GM19438 (cell line): Measurements from ENCODE around the gene PANK2.
"Not testable (repeated sequence)": the region's sequence is repeated elsewhere in the genome, so short reads cannot be mapped to it uniquely, and the experiment has no call there.

ENCODE experiments used
- ATAC-seq: cut with Tn5 transposase; IDR thresholded peaks from one replicate; pipeline ENCODE4 v1.9.1; 2021; ENCODE audit warnings: low read depth; ENCODE audit not compliant: unreplicated experiment

PANK2 gene

DNA sequence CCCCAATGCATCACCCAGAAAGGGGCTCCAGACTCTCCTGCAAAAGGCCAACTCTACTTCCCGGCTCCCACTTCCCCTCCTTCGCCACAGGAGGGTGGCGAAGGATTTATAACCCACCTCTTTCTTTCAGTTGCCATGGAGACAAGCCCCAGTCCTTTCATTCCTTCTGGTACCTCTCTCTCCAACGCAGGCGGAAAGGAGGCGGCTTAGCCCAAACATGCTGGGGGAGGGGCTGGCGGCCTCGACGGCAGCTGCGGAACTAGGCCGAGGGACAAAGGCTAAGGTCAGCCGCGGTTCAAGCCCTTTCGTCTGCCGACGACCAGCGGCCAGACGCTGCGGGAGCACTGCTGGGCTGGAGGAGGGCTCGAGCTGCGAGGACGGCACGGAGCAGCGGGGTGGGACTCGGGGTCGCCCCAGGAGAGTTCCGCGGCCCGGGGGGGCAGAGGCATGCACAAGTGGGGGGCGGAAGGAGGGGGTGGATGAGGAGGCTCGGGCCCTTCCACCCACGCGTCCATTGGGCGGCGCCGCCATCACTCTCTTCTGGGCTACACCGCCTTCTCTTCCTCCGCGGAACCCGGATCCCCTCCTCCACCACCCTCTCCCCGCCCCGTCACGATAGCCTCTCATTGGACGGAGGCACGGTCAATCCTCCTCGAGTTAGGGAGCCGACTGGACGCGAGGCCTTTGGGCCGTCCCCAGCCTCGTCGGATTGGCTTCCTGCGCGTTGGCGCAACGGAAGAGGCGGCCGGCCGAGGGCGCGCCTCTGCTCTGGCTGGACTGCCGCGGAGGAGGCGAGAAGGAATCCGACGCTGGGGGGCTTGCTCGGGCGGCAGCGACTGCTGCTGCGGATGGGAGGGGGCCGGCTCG is at the start of gene PANK2:
Gene PANK2, plus strand, starts transcription at position 766 of the 867 bp plus-strand sequence.
- ATAC-seq: peak; percentile 90

DNA sequence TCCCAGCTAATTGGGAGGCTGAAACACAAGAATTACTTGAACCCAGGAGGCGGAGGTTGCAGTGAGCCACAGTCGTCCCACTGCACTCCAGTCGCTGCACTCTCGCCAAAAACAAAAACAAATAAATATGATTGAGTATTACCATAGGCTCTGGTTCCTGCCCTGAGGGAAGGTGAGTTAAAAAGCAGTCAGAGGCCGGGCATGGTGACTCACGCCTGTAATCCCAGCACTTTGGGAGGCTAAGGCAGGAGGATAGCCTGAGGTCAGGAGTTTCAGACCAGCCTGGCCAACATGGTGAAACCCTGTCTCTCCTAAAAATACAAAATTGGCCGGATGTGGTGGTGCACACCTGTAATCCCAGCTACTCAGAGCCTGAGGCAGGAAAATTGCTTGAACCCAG is 49.0 kb upstream of the PANK2 start:
- ATAC-seq: not testable (repeated sequence)

DNA sequence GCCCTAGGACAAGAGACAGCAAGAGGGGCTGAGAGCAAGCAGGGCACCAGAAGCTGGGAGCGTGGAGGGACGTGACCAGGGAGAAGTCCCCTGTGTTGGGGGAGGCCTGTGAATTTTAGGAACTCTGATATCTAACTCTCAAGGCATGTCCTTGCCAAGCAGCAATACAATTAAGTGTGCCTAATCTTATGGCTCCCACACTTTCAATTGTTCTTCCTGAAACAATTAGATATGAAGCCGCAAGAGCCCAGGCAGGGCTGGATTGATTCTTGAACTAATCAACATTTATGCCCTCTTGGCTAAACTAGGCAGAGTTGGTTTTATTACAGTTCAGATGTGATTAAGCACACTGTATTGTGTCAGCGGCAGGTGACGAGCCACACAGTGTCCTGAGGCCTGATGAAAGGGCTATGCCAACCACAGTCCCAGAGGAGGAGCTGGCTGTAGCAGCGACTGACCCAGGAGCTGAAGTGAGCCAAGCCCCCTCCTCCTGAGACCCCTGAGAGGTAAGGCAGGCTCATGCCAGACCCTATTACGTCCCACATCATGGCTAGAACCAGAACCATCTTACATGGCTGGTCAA is 46.7 kb upstream of the PANK2 start:
- no peak for ATAC-seq

DNA sequence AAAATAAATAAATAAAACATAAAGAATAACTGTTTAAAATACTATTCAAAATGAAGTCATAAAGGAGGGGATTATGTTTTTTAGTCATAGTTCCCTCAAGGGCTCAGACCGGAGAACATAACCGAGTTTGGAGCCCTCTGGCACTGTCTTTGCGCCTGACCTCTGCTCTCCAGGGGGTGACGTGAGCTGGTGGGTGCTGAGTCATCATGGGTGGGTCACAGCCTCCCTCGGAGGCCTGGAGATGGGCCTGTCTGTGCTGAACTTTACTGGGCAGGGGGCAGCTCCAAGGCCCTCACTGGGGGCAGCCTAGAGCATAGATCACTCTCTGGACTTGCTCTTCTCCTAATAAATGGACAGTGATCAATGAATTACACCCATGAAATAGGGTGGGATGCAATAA is 45.7 kb upstream of the PANK2 start:
- no peak for ATAC-seq

DNA sequence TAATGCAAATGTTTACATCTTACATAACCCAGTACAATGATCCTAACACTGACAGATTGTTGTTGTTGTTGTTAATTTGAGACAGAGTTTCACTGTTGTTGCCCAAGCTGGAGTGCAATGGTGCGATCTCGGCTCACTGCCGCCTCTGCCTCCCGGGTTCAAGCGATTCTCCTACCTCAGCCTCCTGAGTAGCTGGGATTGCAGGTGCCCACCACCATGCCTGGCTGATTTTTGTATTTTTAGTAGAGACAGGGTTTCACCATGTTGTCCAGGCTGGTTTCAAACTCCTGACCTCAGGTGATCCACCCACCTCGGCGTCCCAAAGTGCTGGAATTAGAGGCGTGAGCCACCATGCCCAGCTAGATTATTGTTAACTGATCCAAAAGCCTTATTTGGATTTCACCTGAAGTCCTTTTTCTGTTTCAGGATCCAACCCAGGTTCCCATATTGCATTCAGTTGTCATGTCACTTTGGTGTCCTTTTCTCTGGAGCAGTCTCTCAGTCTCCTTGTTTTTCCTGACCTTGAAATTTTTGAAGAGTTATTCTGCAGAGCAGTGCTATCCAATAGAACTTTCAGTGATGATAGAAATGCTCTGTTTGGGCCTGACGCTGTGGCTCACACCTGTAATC is 45.1 kb upstream of the PANK2 start:
- ATAC-seq: not testable (repeated sequence)

DNA sequence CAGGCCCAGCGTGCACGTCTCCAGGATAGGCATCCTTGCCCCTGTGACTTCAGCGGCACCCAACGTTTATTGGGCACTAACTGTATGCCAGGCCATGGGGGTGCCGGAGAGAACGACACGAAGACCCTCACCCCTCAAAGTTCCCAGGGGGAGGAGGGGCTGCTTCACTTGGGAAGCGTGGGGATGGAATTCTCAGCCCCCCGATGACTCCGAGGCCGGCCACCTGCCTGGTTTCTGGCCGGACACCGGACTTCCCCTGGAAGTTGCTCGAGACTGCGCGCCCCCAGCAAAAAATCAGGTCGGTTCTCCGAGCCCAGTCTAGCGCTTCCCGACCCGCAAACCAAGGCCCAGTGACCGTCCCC is 42.8 kb upstream of the PANK2 start:
- ATAC-seq: no peak

DNA sequence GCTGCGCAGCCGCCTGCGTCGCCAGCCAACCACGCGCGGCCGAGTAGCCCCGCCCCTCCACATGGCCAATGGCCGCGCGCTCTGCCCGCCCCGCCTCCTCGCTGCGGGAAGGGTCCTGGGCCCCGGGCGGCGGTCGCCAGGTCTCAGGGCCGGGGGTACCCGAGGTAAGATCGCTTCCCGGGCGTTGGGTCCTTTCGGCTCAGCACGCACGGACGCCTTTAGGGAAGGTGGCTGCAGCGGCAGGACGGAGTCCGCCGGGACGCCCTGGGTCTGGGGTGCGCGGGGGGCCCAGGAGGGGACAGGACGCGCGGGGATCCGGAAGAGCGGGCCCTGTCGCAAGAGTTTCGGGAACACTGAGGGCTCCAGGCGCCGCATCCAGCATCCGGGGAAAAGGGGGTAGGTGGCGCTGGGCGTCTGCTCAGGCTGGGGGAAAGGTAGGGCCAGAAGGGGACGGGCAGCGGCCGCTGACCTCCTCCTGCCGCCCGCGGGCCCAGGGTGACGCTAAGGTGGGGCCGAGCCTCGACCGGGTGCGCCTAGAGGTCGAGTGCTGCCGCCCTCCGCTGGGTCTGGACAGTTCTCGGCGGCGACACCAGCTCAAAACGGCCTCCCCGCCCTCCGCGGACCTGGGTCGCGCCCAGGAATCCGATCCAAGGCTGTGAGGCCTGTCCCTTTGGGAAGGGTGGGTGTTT is 42.3 kb upstream of the PANK2 start, which contains the start of gene MAVS:
Gene MAVS, plus strand, starts transcription at position 95 of the 689 bp plus-strand sequence. CDS start 7,791 bp downstream, outside the sequence.
- ATAC-seq: peak; percentile 93

DNA sequence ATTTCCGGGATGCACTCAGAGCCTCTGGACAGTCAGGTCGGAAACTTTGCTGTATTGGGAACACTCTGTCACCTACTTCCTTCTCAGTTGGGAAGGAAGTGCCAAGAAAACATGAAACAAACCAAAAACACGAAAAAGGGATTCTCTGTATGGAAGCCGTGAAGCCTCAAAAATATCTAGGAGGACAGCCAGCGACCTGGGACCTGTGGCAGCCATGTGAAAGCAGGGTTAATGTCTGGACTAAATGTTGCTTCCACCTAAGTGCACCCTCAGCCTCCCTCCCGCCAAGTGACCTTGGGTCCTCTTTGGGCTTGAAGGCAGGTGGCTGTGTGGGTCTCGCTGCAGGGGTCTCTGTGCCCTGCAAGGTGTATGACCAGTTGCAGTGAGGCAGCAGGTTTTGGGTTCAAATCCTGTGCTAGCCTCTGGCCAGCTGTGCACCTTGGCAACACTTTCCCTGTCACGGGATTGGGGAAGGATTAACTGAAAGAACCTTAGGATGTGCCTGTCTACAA is 41.7 kb upstream of the PANK2 start:
- no peak for ATAC-seq

DNA sequence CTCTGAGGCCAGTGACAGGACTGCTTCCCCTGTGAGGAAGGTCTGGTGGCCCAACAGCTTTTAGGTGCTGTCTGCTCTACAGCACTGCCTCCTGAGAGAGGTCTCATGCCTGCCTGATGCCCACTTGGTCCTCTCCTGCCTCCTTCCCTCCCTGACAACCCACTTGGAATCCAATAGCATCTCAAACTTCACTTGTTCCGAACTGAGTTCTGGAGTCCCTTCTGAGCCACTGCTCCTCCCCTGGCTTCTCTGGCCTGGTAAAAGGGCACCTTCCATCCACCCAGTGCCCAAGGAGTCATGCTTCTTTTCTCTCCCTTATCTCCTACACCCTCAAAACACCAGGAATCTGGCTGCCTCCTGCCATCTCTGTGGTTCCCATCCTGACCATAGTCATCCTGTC is 40.6 kb upstream of the PANK2 start:
- no peak for ATAC-seq

DNA sequence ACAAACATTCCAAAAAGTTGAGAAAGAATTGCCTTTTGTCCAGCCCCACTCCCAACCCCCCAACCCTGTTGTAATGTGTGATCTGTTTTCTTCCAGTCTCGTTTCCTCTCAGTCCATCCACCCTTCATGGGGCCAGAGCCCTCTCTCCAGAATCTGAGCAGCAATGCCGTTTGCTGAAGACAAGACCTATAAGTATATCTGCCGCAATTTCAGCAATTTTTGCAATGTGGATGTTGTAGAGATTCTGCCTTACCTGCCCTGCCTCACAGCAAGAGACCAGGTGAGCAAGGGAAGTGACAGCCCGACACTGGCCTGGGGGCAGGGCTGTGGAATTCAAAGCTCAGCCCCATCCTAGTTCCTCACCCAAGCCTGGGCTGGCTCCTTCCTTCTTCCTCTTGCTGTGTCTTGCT is 34.7 kb upstream of the PANK2 start:
- no peak for ATAC-seq

DNA sequence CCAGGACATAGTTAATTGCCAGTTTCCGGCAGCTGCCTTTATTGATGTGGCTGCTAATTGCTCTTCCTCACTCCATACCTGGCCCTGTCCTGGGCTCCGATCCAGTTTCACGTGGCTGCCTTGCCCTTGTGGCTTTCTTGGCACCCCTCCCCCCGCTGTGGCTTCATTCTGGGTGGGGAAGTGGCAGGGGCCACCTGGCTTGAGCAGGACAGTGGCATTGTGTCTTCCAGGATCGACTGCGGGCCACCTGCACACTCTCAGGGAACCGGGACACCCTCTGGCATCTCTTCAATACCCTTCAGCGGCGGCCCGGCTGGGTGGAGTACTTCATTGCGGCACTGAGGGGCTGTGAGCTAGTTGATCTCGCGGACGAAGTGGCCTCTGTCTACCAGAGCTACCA is 31.8 kb upstream of the PANK2 start:
- no peak for ATAC-seq

DNA sequence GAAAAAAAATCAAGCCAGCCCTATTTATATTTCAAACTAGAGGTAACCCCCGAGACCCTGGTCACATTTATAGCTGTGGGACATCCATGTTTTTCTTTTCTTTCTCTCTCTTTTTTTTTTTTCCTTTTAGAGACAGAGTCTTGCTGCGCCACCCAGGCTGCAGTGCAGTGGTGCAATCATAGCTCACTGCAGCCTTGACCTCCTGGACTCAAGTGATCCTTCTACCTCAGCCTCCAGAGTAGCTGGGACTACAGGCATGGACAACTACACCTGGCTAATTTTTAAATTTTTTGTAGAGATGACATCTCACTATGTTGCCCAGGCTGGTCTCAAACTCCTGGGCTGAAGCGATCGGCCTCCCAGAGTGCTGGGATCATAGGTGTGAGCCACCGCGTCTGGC is 30.5 kb upstream of the PANK2 start:
- ATAC-seq: no peak

DNA sequence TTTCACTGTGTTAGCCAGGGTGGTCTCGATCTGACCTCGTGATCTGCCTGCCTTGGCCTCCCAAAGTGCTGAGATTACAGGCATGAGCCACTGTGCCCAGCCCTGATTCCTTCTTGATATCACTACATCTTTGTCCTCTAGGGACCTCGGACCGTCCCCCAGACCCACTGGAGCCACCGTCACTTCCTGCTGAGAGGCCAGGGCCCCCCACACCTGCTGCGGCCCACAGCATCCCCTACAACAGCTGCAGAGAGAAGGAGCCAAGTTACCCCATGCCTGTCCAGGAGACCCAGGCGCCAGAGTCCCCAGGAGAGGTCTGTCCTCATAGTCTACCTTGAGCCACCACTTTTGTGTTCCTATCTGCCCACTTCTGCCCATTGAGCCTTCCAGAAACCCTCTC is 28.0 kb upstream of the PANK2 start:
- ATAC-seq: no peak

DNA sequence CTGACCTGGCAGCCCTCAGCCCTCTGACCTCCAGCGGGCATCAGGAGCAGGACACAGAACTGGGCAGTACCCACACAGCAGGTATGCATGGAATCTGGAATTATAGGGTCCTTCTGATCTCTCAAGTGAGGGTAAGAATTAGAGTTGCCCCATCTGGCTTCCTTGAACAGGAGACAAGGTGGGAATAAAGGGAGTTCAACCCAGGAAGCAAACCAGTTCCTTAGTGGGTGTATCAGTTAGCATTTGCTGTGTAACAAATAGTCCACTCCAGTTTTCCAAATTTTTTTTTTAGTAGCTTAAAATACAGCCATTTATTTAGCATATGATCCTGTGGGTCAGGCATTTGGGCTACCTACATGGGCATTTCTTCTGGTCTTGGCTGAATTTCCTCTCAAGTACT is 26.9 kb upstream of the PANK2 start:
- ATAC-seq: no peak

DNA sequence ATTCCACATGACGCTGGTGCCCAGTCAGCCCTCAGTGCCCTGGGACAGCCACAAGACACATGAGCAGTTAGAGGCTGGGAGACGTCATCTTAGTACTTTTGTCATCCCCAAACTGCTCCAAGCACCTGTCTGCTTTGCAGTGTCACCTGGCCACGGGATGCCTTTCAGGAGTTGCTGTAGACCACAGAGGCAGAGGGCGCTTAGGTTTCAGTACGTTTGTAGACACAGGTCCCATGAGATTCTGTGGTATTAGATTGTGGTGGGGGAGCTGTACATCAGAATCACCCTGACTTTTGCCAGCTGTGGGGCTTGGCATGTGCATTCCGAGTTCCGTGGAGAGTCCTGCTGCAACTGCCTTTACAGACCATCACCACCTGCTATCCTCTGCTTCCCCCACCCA is 25.9 kb upstream of the PANK2 start:
- ATAC-seq: no peak

DNA sequence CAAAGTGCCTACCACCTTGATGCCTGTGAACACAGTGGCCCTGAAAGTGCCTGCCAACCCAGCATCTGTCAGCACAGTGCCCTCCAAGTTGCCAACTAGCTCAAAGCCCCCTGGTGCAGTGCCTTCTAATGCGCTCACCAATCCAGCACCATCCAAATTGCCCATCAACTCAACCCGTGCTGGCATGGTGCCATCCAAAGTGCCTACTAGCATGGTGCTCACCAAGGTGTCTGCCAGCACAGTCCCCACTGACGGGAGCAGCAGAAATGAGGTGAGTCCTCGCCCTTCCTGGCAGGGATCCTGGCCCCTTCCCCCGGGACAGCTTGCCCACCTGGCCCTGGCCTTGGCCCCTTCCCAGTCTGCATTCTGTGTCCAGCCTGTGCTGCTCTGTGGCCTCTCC is 24.7 kb upstream of the PANK2 start:
- ATAC-seq: no peak

DNA sequence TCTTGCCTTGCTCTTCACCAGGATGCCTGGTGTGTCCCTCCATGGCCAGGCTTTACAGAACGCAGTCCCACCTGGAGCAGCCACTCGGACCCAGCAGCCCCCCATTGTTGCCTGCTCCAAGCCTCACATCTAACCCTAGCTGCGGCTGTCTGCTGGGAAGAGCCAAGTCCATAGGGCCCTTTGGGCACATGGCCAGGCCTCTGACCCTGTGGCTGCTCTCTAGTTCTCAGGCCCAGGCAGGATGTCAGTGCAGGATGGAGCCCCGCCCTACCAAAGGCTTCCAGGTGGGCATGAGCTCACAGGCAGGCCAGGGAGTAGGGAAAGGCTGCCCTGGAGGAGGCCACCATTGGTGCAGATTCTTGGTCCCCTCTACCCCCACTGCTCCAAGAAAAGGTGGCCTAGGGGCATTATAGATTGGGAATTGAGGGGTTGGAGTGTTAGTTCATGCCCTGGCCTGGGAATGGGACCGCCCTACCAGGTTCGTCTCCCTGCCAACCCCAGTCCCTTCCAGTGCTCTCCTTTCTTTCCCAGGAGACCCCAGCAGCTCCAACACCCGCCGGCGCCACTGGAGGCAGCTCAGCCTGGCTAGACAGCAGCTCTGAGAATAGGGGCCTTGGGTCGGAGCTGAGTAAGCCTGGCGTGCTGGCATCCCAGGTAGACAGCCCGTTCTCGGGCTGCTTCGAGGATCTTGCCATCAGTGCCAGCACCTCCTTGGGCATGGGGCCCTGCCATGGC is 23.9 kb upstream of the PANK2 start:
- no peak for ATAC-seq

DNA sequence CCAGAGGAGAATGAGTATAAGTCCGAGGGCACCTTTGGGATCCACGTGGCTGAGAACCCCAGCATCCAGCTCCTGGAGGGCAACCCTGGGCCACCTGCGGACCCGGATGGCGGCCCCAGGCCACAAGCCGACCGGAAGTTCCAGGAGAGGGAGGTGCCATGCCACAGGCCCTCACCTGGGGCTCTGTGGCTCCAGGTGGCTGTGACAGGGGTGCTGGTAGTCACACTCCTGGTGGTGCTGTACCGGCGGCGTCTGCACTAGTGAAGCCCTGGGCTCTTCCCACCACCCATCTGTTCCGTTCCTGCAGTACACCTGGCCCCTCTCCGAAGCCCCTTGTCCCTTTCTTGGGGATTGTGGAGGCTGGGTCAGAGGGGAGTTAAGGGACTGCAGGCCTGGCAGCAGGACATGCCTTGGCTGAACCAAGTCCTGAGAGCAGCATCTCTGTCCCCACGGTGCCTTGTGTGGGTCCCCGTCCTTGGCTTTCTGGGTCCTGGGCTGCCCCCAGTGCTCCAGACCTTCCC is 23.2 kb upstream of the PANK2 start:
- no peak for ATAC-seq

DNA sequence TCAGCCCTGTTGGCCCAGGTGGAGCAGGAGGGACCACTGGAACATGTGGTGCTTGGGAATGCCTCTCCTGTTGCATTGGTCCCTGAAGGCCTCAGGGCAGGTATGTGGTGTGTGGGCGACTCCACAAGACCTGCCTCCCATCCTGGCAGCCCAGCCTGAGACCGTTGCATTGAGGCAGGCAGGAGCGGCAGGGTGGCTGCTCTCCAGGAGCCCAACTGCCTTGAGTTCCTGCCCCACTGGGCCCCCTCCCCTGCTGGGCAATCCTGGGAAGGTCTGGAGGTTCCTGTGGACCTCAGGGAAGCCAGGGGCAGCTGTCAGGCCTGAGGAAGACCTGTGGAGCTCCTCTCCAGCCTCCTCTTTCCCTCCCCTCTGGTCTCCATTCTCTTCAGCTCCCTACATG is 22.7 kb upstream of the PANK2 start:
- no peak for ATAC-seq

DNA sequence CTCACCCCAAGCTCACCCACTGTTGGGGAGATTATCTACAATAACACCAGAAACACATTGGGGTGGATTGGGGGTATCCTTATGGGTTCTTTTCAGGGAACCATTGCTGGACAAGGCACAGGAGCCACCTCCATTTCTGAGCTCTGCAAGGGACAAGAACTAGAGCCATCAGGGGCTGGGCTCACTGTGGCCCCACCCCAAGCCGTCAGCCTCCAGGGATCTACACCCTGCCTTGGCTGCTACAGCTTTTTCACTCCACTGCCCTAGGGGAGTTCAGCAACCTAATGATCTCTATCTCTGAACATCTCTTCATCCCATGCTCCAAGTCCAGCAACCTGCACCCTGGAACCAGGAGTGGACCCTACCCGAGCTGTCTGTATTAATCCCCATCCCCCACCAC is 21.4 kb upstream of the PANK2 start:
- ATAC-seq: no peak
